Sigmoid colon (tissue), 4 donors: ENCODE measurements around the gene ARHGAP15.

Source experiments
- CTCF ChIP-seq, 4 experiments: fragments of 450-650 bp in 3 of 4; fragments of 200-600 bp in 1 of 4; IDR thresholded peaks; one replicate each; pipeline ENCODE4 v1.5.1; 2016 to 2019; ENCODE audit warnings: antibody characterized with exemption in 4 of 4, mild to moderate bottlenecking in 3 of 4, moderate library complexity in 2 of 4
- POLR2A ChIP-seq, 2 donors: fragments of 450-650 bp; IDR thresholded peaks; one replicate each; pipeline ENCODE4 v1.6.1; 2016; ENCODE audit warnings: antibody characterized with exemption in 2 of 2, mild to moderate bottlenecking in 2 of 2, moderate library complexity in 2 of 2
- POLR2AphosphoS5 ChIP-seq, 4 donors: sonication (generic); formaldehyde crosslinking; IDR thresholded peaks; one replicate each; pipeline ENCODE4 v1.6.1; 2017; ENCODE audit warnings: antibody characterized with exemption in 4 of 4

DNA sequence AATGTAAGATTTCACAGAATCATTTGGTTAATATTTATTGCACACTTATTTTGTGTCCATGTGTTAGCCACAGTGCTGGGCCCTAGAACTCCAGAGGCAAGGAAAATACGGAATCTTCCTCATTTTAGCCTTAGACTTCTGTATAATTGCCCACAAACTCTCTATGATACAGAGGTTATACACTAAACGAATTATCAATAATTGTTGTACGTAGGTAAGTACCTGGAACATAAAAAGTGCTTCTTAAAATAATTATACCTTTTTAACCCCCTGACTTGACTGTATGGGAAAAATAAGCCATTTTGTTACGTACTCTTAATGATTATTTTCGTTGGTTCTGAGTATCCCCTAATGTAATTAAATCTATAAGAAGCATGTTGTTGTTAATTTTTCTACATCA, 119.4 kb downstream of the ARHGAP15 start:
- no peak for TF ChIP-seq CTCF (IDR thresholded peaks at IDR 0.05)
- no peak for TF ChIP-seq POLR2AphosphoS5 (IDR thresholded peaks at IDR 0.05)
- TF ChIP-seq POLR2A (IDR thresholded peaks at IDR 0.05), result no peak
